Stimulated activated CD8-positive, alpha-beta memory T cell treated with anti-CD3 and anti-CD28 coated beads, Interleukin-4, amount 100 ng/mL, for 4 hours (primary cell): ENCODE measurements around the gene ABITRAM.
A peak's percentile ranks its signal among the peaks of the same experiment; 100 is the strongest.
"Not testable (repeated sequence)": the region's sequence is repeated elsewhere in the genome, so short reads cannot be mapped to it uniquely, and the experiment has no call there.

ENCODE experiments used
- DNase-seq, 2 donors: peaks; one replicate each; pipeline ENCODE4 v3.0.0-alpha.2; 2020; ENCODE audit warnings: low read depth in 2 of 2, low spot score in 1 of 2

ABITRAM gene

GRCh38 chr9:108934323-108934893 is at the start of gene ABITRAM:
Gene ABITRAM, plus strand, starts transcription at chr9:108934400. Its CDS starts 87 bp downstream, at chr9:108934487.
- peak; percentile 31 to 59 for DNase-seq

GRCh38 chr9:108884701-108885100 is 49.5 kb upstream of the ABITRAM start:
- DNase-seq, result no peak

- no peak for DNase-seq
These were observed 48.4 kb upstream of the ABITRAM start for GRCh38 chr9:108885643-108886348.

GRCh38 chr9:108886594-108887271 is 47.5 kb upstream of the ABITRAM start:
- not testable (repeated sequence) for DNase-seq

GRCh38 chr9:108889649-108890067 is 44.5 kb upstream of the ABITRAM start:
- no peak for DNase-seq

- DNase-seq, result no peak
These were observed 39.8 kb upstream of the ABITRAM start for GRCh38 chr9:108894225-108894997.

- DNase-seq, result no peak
These were observed 36.7 kb upstream of the ABITRAM start for GRCh38 chr9:108897324-108898096.

GRCh38 chr9:108899023-108899695 is 35.0 kb upstream of the ABITRAM start:
- DNase-seq, result not testable (repeated sequence)

GRCh38 chr9:108900176-108900575 is 34.0 kb upstream of the ABITRAM start:
- DNase-seq, result no peak

- no peak for DNase-seq
These were observed 30.6 kb upstream of the ABITRAM start for GRCh38 chr9:108903420-108904103.

GRCh38 chr9:108904161-108904560 is 30.0 kb upstream of the ABITRAM start:
- no peak for DNase-seq

GRCh38 chr9:108905494-108905893 is 28.7 kb upstream of the ABITRAM start:
- DNase-seq, result no peak

- DNase-seq, result no peak
These were observed 23.8 kb upstream of the ABITRAM start for GRCh38 chr9:108910402-108910801.

- DNase-seq, result no peak
These were observed 23.3 kb upstream of the ABITRAM start for GRCh38 chr9:108910914-108911313.

GRCh38 chr9:108911820-108912219 is 22.4 kb upstream of the ABITRAM start:
- no peak for DNase-seq

- no peak for DNase-seq
These were observed 20.8 kb upstream of the ABITRAM start for GRCh38 chr9:108913391-108913790.

GRCh38 chr9:108919517-108919916 is 14.7 kb upstream of the ABITRAM start:
- DNase-seq, result no peak

- DNase-seq, result not testable (repeated sequence)
These were observed 13.8 kb upstream of the ABITRAM start for GRCh38 chr9:108920401-108920800.

- no peak for DNase-seq
These were observed 13.0 kb upstream of the ABITRAM start for GRCh38 chr9:108921200-108921599.

- DNase-seq, result no peak
These were observed 9.7 kb upstream of the ABITRAM start for GRCh38 chr9:108924466-108924865.
